Measurements from ENCODE around the gene ADK. TPM values are rescaled to one million over a fixed set of nuclear protein-coding genes. Genes with fewer than 3 reads are reported as not detected.

Gene ADK
- total RNA-seq, 1 donor from 2014 or later: 46.1 TPM

- POLR2A ChIA-PET: no interaction called here
- CTCF ChIA-PET: no interaction called here
- Mint-ChIP-seq H3K27me3 (no peaks in the 10 kb centered on the region), H3K9me3 (no peaks in the 10 kb centered on the region), H3K27ac (no peak overlapping the region), H3K36me3 (ENCODE audit: low read depth) (peaks cover 45% of the 10 kb centered on the region), H3K4me3 (no peak overlapping the region), H3K4me1 (peaks cover 9% of the 10 kb centered on the region)
- DNase-seq (no peak), ATAC-seq (ENCODE audit: low read depth) (no peak)
- TF ChIP-seq CTCF (IDR thresholded peaks at IDR 0.05): no peak
- intact Hi-C loops (cut with micrococcal nuclease): no loop called here
Observed at GRCh38 chr10:74335501-74335900, 184.5 kb downstream of the ADK start.

- H3K4me3 Mint-ChIP-seq: no peak overlapping the region
- H3K9me3 Mint-ChIP-seq: no peaks in the 10 kb centered on the region
- no peak overlapping the region for H3K27ac Mint-ChIP-seq
- ChIA-PET CTCF (no interaction called here), POLR2A (no interaction called here)
- peaks cover 9% of the 10 kb centered on the region for H3K4me1 Mint-ChIP-seq
- DNase-seq (no peak), ATAC-seq (ENCODE audit: low read depth) (no peak)
- TF ChIP-seq CTCF (IDR thresholded peaks at IDR 0.05): no peak
- intact Hi-C loops (cut with micrococcal nuclease): no loop called here
- H3K36me3 Mint-ChIP-seq (ENCODE audit: low read depth): peaks cover 46% of the 10 kb centered on the region
- no peaks in the 10 kb centered on the region for H3K27me3 Mint-ChIP-seq
Observed at GRCh38 chr10:74337330-74338016, 186.5 kb downstream of the ADK start.

- Mint-ChIP-seq H3K36me3 (ENCODE audit: low read depth) (peaks cover 64% of the 10 kb centered on the region), H3K27me3 (no peaks in the 10 kb centered on the region), H3K9me3 (peaks cover 11% of the 10 kb centered on the region), H3K4me3 (no peak overlapping the region), H3K4me1 (no peaks in the 10 kb centered on the region), H3K27ac (no peak overlapping the region)
- no peak for DNase-seq
- intact Hi-C loops (cut with micrococcal nuclease): no loop called here
- no peak for ATAC-seq (ENCODE audit: low read depth)
- POLR2A ChIA-PET: no interaction called here
- TF ChIP-seq CTCF (IDR thresholded peaks at IDR 0.05): no peak
- CTCF ChIA-PET: no interaction called here
Observed at GRCh38 chr10:74342991-74343390, 192.0 kb downstream of the ADK start.

- ChIA-PET POLR2A (no interaction called here), CTCF (no interaction called here)
- TF ChIP-seq CTCF (IDR thresholded peaks at IDR 0.05): no peak
- Mint-ChIP-seq H3K27me3 (no peaks in the 10 kb centered on the region), H3K36me3 (ENCODE audit: low read depth) (peaks cover 69% of the 10 kb centered on the region), H3K27ac (no peak overlapping the region), H3K9me3 (peaks cover 11% of the 10 kb centered on the region), H3K4me3 (no peak overlapping the region), H3K4me1 (no peaks in the 10 kb centered on the region)
- no peak for DNase-seq
- intact Hi-C loops (cut with micrococcal nuclease): no loop called here
- no peak for ATAC-seq (ENCODE audit: low read depth)
Observed at GRCh38 chr10:74343804-74344203, 192.8 kb downstream of the ADK start.

- Mint-ChIP-seq H3K36me3 (ENCODE audit: low read depth) (peaks cover 69% of the 10 kb centered on the region), H3K27ac (no peak overlapping the region), H3K4me3 (no peak overlapping the region), H3K9me3 (peaks cover 11% of the 10 kb centered on the region), H3K4me1 (no peaks in the 10 kb centered on the region), H3K27me3 (no peaks in the 10 kb centered on the region)
- intact Hi-C loops (cut with micrococcal nuclease): no loop called here
- no peak for DNase-seq
- ATAC-seq (ENCODE audit: low read depth): no peak
- ChIA-PET CTCF (interaction anchor here (0.8 kb wide), 1 partner anchor 99 kb away, joined by 3 read pairs; no protein-coding TSS in a partner anchor), POLR2A (no interaction called here)
- TF ChIP-seq CTCF (IDR thresholded peaks at IDR 0.05): no peak
Observed at GRCh38 chr10:74344306-74344705, 193.3 kb downstream of the ADK start.

Measured in activated B cell treated with CpG ODN at 0.5 μM for 24 hours (primary cell).